Uterus (tissue), 4 donors: ENCODE measurements around the gene NECAB2. TPM values are rescaled to one million over a fixed set of nuclear protein-coding genes. Genes with fewer than 3 reads are reported as not detected.

ENCODE experiments used
- DNase-seq, 2 donors: peaks; one replicate each; pipeline ENCODE4 v3.0.0-alpha.2; 2019 to 2020
- H3K27ac ChIP-seq, 2 donors: fragments of 200-600 bp; sonication (generic); 1 replicate in 1 of 2; 2 replicates in 1 of 2; pipeline ENCODE4 v1.5.1; 2016 to 2018
- H3K27me3 ChIP-seq, 2 donors: fragments of 200-600 bp; sonication (generic); one replicate each; pipeline ENCODE4 v1.5.1; 2018 to 2019; ENCODE audit warnings: control low read depth in 1 of 2
- H3K36me3 ChIP-seq, 2 donors: fragments of 200-600 bp; sonication (generic); one replicate each; pipeline ENCODE4 v1.5.1; 2019; ENCODE audit warnings: control low read depth in 1 of 2
- H3K4me1 ChIP-seq, 2 donors: fragments of 200-600 bp; sonication (generic); one replicate each; pipeline ENCODE4 v1.5.1; 2018 to 2019; ENCODE audit warnings: control low read depth in 1 of 2
- H3K4me3 ChIP-seq, 2 donors: fragments of 200-600 bp; sonication (generic); 1 replicate in 1 of 2; 2 replicates in 1 of 2; pipeline ENCODE4 v1.5.1; 2018 to 2019; ENCODE audit warnings: mild to moderate bottlenecking in 1 of 2
- H3K9me3 ChIP-seq, 2 donors: fragments of 200-600 bp; sonication (generic); one replicate each; pipeline ENCODE4 v1.5.1; 2019; ENCODE audit warnings: control low read depth in 1 of 2
- CTCF ChIP-seq, 4 experiments: fragments of 200-600 bp in 2 of 4; fragments of 450-650 bp in 2 of 4; sonication (generic) in 2 of 4; IDR thresholded peaks; one replicate each; pipeline ENCODE4 v1.5.1; 2016 to 2019; ENCODE audit warnings: antibody characterized with exemption in 4 of 4, mild to moderate bottlenecking in 2 of 4, moderate library complexity in 1 of 4
- POLR2A ChIP-seq, 2 donors: fragments of 450-650 bp; IDR thresholded peaks; one replicate each; pipeline ENCODE4 v1.6.1; 2016; ENCODE audit warnings: antibody characterized with exemption in 2 of 2, mild to moderate bottlenecking in 1 of 2, moderate library complexity in 1 of 2
- intact Hi-C: fragments of 100-400 bp; cut with DNase I; formaldehyde crosslinking; loops from one replicate; pipeline ENCODE4 v1.15.1; 2023; ENCODE audit warnings: low total_unique reads
- total RNA-seq, 4 donors: library from RNA; depleted of rRNA in 3 of 4; stranded (reverse); fragments of >200 nt in 3 of 4; gene quantifications; one replicate each; pipeline versions ENCODE4 v1.1.0 to v1.2.4, GENCODE V29; 2014 to 2023
- donor health status: DM: yes; HTN: yes; CAD: no.

The NECAB2 gene
- total RNA-seq, 4 donors from 2014 or later = 1.1 to 1.4 TPM; not detected in 2

- no peaks in the 10 kb centered on the region for H3K4me1 ChIP-seq
- no peak for TF ChIP-seq POLR2A (IDR thresholded peaks at IDR 0.05)
- TF ChIP-seq CTCF (IDR thresholded peaks at IDR 0.05) = no peak
- intact Hi-C loops = no loop called here
- no peaks in the 10 kb centered on the region for H3K9me3 ChIP-seq
- H3K27ac ChIP-seq = no peak overlapping the region
- H3K27me3 ChIP-seq = no peaks in the 10 kb centered on the region
- no peak overlapping the region for H3K4me3 ChIP-seq
- no peak for DNase-seq
- H3K36me3 ChIP-seq = no peaks in the 10 kb centered on the region
Measured at GRCh38 chr16:83983491-83983890, 15.4 kb downstream of the NECAB2 start.

GRCh38 chr16:83989300-83989699, 21.3 kb downstream of the NECAB2 start:
- no peaks in the 10 kb centered on the region for H3K4me1 ChIP-seq
- H3K27ac ChIP-seq = no peak overlapping the region
- no peak for TF ChIP-seq POLR2A (IDR thresholded peaks at IDR 0.05)
- no peak for TF ChIP-seq CTCF (IDR thresholded peaks at IDR 0.05)
- H3K9me3 ChIP-seq = no peaks in the 10 kb centered on the region
- H3K27me3 ChIP-seq = no peaks in the 10 kb centered on the region
- no peak overlapping the region for H3K4me3 ChIP-seq
- H3K36me3 ChIP-seq = no peaks in the 10 kb centered on the region
- intact Hi-C loops = no loop called here
- no peak for DNase-seq

- DNase-seq = no peak
- Histone ChIP-seq H3K36me3 (no peaks in the 10 kb centered on the region), H3K9me3 (no peaks in the 10 kb centered on the region), H3K4me3 (no peak overlapping the region), H3K27ac (no peak overlapping the region), H3K27me3 (no peaks in the 10 kb centered on the region), H3K4me1 (no peaks in the 10 kb centered on the region)
- intact Hi-C loops = no loop called here
- TF ChIP-seq POLR2A (IDR thresholded peaks at IDR 0.05) (no peak), CTCF (IDR thresholded peaks at IDR 0.05) (no peak)
Measured at GRCh38 chr16:83990492-83990891, 22.4 kb downstream of the NECAB2 start.

- Histone ChIP-seq H3K27me3 (no peaks in the 10 kb centered on the region), H3K4me3 (no peak overlapping the region), H3K36me3 (no peaks in the 10 kb centered on the region), H3K9me3 (no peaks in the 10 kb centered on the region), H3K4me1 (no peaks in the 10 kb centered on the region), H3K27ac (no peak overlapping the region)
- DNase-seq = peak; percentile 25 to 27
- TF ChIP-seq CTCF (IDR thresholded peaks at IDR 0.05) (no peak), POLR2A (IDR thresholded peaks at IDR 0.05) (no peak)
- intact Hi-C loops = no loop called here
Measured at GRCh38 chr16:83992624-83993023, 24.6 kb downstream of the NECAB2 start.

- Histone ChIP-seq H3K9me3 (no peaks in the 10 kb centered on the region), H3K27me3 (no peaks in the 10 kb centered on the region), H3K36me3 (no peaks in the 10 kb centered on the region), H3K27ac (no peak overlapping the region), H3K4me3 (no peak overlapping the region), H3K4me1 (no peaks in the 10 kb centered on the region)
- DNase-seq = no peak
- TF ChIP-seq POLR2A (IDR thresholded peaks at IDR 0.05) (no peak), CTCF (IDR thresholded peaks at IDR 0.05) (no peak)
- intact Hi-C loops = no loop called here
Measured at GRCh38 chr16:83994087-83994486, 26.0 kb downstream of the NECAB2 start.
